NCI-H2081 (cell line): ENCODE results near the gene TMEM163.

Source experiments
- DNase-seq, 2 experiments: peaks; one replicate each; lab custom pipeline; 2025; lab: John Stamatoyannopoulos, UW

TMEM163 gene

GRCh38 chr2:134692499-134692898 lies 26.3 kb downstream of the TMEM163 start:
- no peak for DNase-seq

GRCh38 chr2:134690629-134691215 lies 28.1 kb downstream of the TMEM163 start:
- DNase-seq, result no peak

GRCh38 chr2:134689315-134689714 lies 29.5 kb downstream of the TMEM163 start:
- no peak for DNase-seq

- no peak for DNase-seq
Observed at GRCh38 chr2:134685967-134686366, 32.8 kb downstream of the TMEM163 start.

- no peak for DNase-seq
Observed at GRCh38 chr2:134683561-134684112, 35.2 kb downstream of the TMEM163 start.

GRCh38 chr2:134682726-134683125 lies 36.1 kb downstream of the TMEM163 start:
- no peak for DNase-seq

- no peak for DNase-seq
Observed at GRCh38 chr2:134681201-134681600, 37.6 kb downstream of the TMEM163 start.

GRCh38 chr2:134679745-134680144 lies 39.1 kb downstream of the TMEM163 start:
- DNase-seq, result no peak

- no peak for DNase-seq
Observed at GRCh38 chr2:134679294-134679693, 39.5 kb downstream of the TMEM163 start.

- peak in 1 of 2 experiments; percentile 16 for DNase-seq
Observed at GRCh38 chr2:134677856-134678756, 40.7 kb downstream of the TMEM163 start.

- no peak for DNase-seq
Observed at GRCh38 chr2:134676960-134677359, 41.8 kb downstream of the TMEM163 start.

- no peak for DNase-seq
Observed at GRCh38 chr2:134675314-134675713, 43.5 kb downstream of the TMEM163 start.

- no peak for DNase-seq
Observed at GRCh38 chr2:134674687-134675086, 44.1 kb downstream of the TMEM163 start.

GRCh38 chr2:134671513-134671912 lies 47.3 kb downstream of the TMEM163 start:
- no peak for DNase-seq

GRCh38 chr2:134670955-134671354 lies 47.8 kb downstream of the TMEM163 start:
- peak; percentile 5 to 22 for DNase-seq

GRCh38 chr2:134669731-134670669 lies 48.8 kb downstream of the TMEM163 start:
- DNase-seq, result no peak

- no peak for DNase-seq
Observed at GRCh38 chr2:134668821-134669220, 50.0 kb downstream of the TMEM163 start.

GRCh38 chr2:134667541-134667940 lies 51.3 kb downstream of the TMEM163 start:
- no peak for DNase-seq

GRCh38 chr2:134667081-134667480 lies 51.7 kb downstream of the TMEM163 start:
- no peak for DNase-seq

- DNase-seq, result no peak
Observed at GRCh38 chr2:134665727-134666506, 52.9 kb downstream of the TMEM163 start.
